VCaP (cell line): ENCODE data around the gene AQP12A.

ENCODE experiments used
- H3K27ac ChIP-seq: fragments of 450-650 bp; 2 replicates; pipeline ENCODE4 v1.5.1; 2017
- CTCF ChIP-seq: fragments of 450-650 bp; conservative IDR thresholded peaks from 2 replicates; pipeline ENCODE4 v1.5.1; 2017; ENCODE audit warnings: mild to moderate bottlenecking, moderate library complexity

Gene AQP12A

GRCh38 chr2:240718896-240719490 is 27.3 kb downstream of the AQP12A start:
- no peak for TF ChIP-seq CTCF
- H3K27ac ChIP-seq, result no peak overlapping the region

- no peak overlapping the region for H3K27ac ChIP-seq
- TF ChIP-seq CTCF, result no peak
Observed at GRCh38 chr2:240719676-240720545, 28.2 kb downstream of the AQP12A start.

GRCh38 chr2:240720686-240721595 is 29.3 kb downstream of the AQP12A start:
- H3K27ac ChIP-seq, result no peak overlapping the region
- no peak for TF ChIP-seq CTCF

- no peak overlapping the region for H3K27ac ChIP-seq
- no peak for TF ChIP-seq CTCF
Observed at GRCh38 chr2:240721596-240722180, 30.0 kb downstream of the AQP12A start.

GRCh38 chr2:240722376-240722775 is 30.7 kb downstream of the AQP12A start:
- no peak overlapping the region for H3K27ac ChIP-seq
- TF ChIP-seq CTCF, result no peak

- no peak for TF ChIP-seq CTCF
- H3K27ac ChIP-seq, result no peak overlapping the region
Observed at GRCh38 chr2:240722796-240723735, 31.4 kb downstream of the AQP12A start.
